Neutrophil (primary cell): Measurements from ENCODE around the gene TAS2R5.
"Not testable (repeated sequence)": the region's sequence is repeated elsewhere in the genome, so short reads cannot be mapped to it uniquely, and the experiment has no call there.

ENCODE experiments used
- H3K27ac ChIP-seq: fragments of 200-600 bp; sonication (generic); 2 replicates; pipeline ENCODE4 v1.5.1; 2016; ENCODE audit warnings: mild to moderate bottlenecking, moderate library complexity
- H3K27me3 ChIP-seq: fragments of 200-600 bp; sonication (generic); 2 replicates; pipeline ENCODE4 v1.6.0; 2016; ENCODE audit warnings: mild to moderate bottlenecking
- H3K36me3 ChIP-seq: fragments of 200-600 bp; sonication (generic); 2 replicates; pipeline ENCODE4 v1.5.1; 2017
- H3K4me1 ChIP-seq, 2 experiments: fragments of 200-600 bp in 1 of 2; sonication (generic) in 1 of 2; 1 replicate in 1 of 2; 2 replicates in 1 of 2; pipeline versions ENCODE4 v1.5.1 to v1.6.1; 2013 to 2016; ENCODE audit warnings: low read depth in 1 of 2, low read length in 1 of 2, mild to moderate bottlenecking in 1 of 2, moderate library complexity in 1 of 2; ENCODE audit not compliant: control insufficient read depth in 1 of 2, insufficient read depth in 1 of 2
- H3K4me3 ChIP-seq, 2 experiments: fragments of 200-600 bp in 1 of 2; sonication (generic) in 1 of 2; 1 replicate in 1 of 2; 2 replicates in 1 of 2; pipeline ENCODE4 v1.5.1; 2013 to 2016; ENCODE audit warnings: low read depth in 1 of 2, low read length in 1 of 2, mild to moderate bottlenecking in 1 of 2, moderate library complexity in 1 of 2
- H3K9me3 ChIP-seq: fragments of 200-600 bp; sonication (generic); 2 replicates; pipeline ENCODE4 v1.5.1; 2016
- CTCF ChIP-seq: fragments of 200-600 bp; sonication (generic); IDR thresholded peaks from 2 replicates; pipeline ENCODE4 v1.5.1; 2016; ENCODE audit warnings: antibody characterized with exemption

The TAS2R5 gene

DNA sequence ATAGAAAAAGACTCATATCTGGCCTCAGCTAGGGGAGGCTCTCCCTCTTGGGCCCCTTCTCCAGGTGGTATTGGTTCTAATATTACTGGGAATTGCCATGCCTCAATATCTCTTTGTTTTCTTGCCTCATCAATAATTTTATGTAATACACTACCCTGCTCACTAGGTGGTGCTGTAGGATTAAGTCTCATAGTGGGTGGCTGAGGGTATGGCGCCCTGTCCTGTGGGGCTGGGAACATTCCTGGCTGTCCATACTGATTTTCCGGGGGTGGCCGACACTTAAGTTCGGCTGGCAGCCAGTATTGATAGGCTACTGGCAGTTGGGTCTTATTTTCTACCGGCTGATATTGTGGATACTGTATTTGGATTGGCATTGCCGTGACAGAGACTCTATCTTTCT is 35.1 kb upstream of the TAS2R5 start:
- peaks cover 31% of the 10 kb centered on the region for H3K36me3 ChIP-seq
- peak; percentile 35 for TF ChIP-seq CTCF
- H3K4me3 ChIP-seq = no peak overlapping the region
- H3K9me3 ChIP-seq = peaks cover 20% of the 10 kb centered on the region
- H3K27ac ChIP-seq = no peak overlapping the region
- H3K27me3 ChIP-seq = no peaks in the 10 kb centered on the region
- no peaks in the 10 kb centered on the region for H3K4me1 ChIP-seq

DNA sequence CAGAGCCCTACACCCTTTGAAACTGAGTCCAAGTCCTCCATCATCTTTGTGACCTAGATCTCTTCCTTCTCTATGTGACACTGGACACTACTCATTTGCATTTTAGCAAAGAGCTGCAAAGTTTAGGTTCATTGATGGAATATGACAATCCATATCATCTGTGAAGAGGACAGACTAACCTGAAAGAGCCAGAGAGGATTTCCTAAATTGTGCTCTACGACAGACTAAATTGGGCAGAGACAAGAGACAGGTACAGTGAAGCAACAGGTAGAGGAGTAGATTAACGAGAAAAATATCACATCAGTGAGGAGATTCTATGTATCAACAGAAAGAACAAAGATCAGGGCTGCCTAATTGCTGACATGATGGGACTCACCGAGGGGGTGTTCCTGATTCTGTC is 26.2 kb upstream of the TAS2R5 start, which contains the start of gene TAS2R3:
TAS2R3 (plus strand) TSS at position 301 of the 400 bp plus-strand sequence; CDS start at position 363, 62 bp downstream.
- no peak for TF ChIP-seq CTCF
- peaks cover 12 to 16% of the 10 kb centered on the region in 2 experiments for H3K4me1 ChIP-seq
- H3K36me3 ChIP-seq = peaks cover 6% of the 10 kb centered on the region

GRCh38 chr7:141770083-141770583 is 19.9 kb upstream of the TAS2R5 start:
- not testable (repeated sequence) for H3K27me3 ChIP-seq, H3K4me3 ChIP-seq, H3K9me3 ChIP-seq, H3K27ac ChIP-seq, H3K4me1 ChIP-seq, H3K36me3 ChIP-seq

More for the DNA sequence above, 26.2 kb upstream of the TAS2R5 start, which contains the start of gene TAS2R3:
- no peak within 1 kb of the TSS for H3K4me3 ChIP-seq
- H3K27me3 ChIP-seq = no peaks in the 10 kb centered on the region
- no peak within 1 kb of the TSS for H3K27ac ChIP-seq
- H3K9me3 ChIP-seq = no peaks in the 10 kb centered on the region

- no peaks in the 10 kb centered on the region for H3K36me3 ChIP-seq
- H3K4me1 ChIP-seq = no peaks in the 10 kb centered on the region
- no peak for TF ChIP-seq CTCF
- H3K27ac ChIP-seq = no peak within 1 kb of the TSS
- H3K4me3 ChIP-seq = no peak within 1 kb of the TSS
- H3K9me3 ChIP-seq = no peaks in the 10 kb centered on the region
- H3K27me3 ChIP-seq = no peaks in the 10 kb centered on the region
Measured at GRCh38 chr7:141776374-141776773, 13.6 kb upstream of the TAS2R5 start, which contains the start of gene TAS2R4. Gene TAS2R4, plus strand, starts transcription at chr7:141776674. Its CDS starts 1,815 bp downstream, at chr7:141778489.

- H3K27ac ChIP-seq = peak overlapping the region; percentile 55
- H3K9me3 ChIP-seq = no peaks in the 10 kb centered on the region
- no peak overlapping the region for H3K4me3 ChIP-seq
- H3K27me3 ChIP-seq = no peaks in the 10 kb centered on the region
- no peaks in the 10 kb centered on the region for H3K36me3 ChIP-seq
- peak; percentile 54 for TF ChIP-seq CTCF
- peaks cover 12 to 13% of the 10 kb centered on the region in 2 experiments for H3K4me1 ChIP-seq
Measured at GRCh38 chr7:141785706-141786552, 4.1 kb upstream of the TAS2R5 start.

GRCh38 chr7:141788296-141788695 is 1.7 kb upstream of the TAS2R5 start:
- Histone ChIP-seq H3K27me3 (no peaks in the 10 kb centered on the region), H3K4me3 (no peak overlapping the region), H3K36me3 (no peaks in the 10 kb centered on the region), H3K27ac (no peak overlapping the region), H3K9me3 (no peaks in the 10 kb centered on the region), H3K4me1 (peaks cover 12 to 13% of the 10 kb centered on the region in 2 experiments)
- TF ChIP-seq CTCF = no peak
